ENCODE measurements around the gene ADIRF.
"Not testable (repeated sequence)": the region's sequence is repeated elsewhere in the genome, so short reads cannot be mapped to it uniquely, and the experiment has no call there.

The ADIRF gene

DNA sequence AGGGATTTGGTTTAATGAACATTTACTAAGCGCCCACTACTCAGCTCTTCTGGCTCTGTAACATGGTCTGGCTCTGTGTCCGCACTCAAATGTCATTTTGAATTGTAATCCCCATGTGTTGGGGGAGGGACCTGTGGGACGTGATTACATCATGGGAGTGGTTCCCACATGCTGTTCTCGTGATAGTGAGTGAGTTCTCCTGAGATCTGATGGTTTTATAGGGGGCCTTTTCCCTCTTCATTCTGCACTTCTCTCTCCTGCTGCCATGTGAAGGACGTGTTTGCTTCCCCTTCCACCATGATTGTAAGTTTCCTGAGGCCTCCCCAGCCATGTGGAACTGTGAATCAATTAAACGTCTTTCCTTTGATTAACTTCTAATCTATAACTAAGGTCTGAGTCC lies 12.7 kb downstream of the ADIRF start:
- not testable (repeated sequence) for DNase-seq

DNA sequence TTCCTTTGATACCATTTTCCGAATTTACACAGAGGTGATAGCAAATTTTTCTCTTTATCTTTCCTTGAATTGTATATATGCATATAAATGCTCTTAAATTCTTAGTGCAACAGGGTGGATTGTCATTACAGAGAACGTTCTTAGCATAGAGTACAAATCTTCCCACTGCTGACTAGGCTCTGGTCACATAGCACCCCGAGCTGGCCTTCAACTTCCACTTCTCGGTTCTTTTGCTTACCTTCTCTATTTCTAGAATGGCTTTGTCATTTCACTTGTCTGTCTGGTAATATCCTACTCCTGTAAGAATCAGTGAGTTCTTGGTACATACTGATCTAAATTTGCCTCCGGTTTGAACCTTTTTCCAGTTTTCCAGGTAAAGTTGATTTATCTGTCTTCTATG lies 13.4 kb downstream of the ADIRF start:
- DNase-seq: no peak

DNA sequence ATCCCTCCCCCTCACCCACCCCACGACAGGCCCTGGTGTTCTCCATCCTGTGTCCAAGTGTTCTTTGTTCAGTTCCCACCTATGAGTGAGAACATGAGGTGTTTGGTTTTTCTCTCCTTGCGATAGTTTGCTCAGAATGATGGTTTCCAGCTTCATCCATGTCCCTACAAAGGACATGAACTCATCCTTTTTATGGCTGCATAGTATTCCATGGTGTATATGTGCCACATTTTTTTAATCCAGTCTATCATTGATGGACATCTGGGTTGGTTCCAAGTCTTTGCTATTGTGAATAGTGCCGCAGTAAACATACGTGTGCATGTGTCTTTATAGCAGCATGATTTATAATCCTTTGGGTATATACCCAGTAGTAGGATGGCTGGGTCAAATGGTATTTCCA lies 16.2 kb downstream of the ADIRF start:
- not testable (repeated sequence) for DNase-seq

DNA sequence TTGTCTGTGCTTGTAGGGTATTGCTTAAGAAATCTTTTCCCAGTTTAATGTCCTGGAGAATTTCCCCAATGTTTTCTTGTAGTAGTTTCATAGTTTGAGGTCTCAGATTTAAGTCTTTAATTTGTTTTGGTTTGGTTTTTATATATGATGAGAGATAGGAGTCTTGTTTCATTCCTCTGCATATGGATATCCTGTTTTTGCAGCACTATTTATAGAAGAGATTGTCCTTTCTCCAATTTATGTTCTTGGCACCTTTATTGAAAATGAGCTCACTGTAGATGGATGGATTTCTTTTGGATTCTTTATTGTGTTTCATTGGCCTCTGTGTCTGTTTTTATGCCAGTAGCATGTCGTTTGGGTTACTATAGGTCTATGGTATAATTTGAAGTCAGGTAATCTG lies 20.2 kb downstream of the ADIRF start:
- DNase-seq: no peak

DNA sequence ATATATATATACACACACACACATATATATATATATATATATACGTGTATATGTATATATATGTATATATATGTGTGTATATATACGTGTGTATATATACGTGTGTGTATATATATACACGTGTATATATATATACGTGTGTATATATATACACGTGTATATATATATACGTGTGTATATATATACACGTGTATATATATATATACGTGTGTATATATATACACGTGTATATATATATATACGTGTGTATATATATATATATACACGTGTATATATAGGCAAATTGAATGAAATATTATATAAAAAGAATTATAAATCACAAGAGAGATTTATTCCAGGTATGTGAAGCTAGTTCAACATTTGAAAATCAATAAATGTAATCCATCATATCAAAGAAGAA lies 23.1 kb downstream of the ADIRF start:
- DNase-seq: not testable (repeated sequence)

DNA sequence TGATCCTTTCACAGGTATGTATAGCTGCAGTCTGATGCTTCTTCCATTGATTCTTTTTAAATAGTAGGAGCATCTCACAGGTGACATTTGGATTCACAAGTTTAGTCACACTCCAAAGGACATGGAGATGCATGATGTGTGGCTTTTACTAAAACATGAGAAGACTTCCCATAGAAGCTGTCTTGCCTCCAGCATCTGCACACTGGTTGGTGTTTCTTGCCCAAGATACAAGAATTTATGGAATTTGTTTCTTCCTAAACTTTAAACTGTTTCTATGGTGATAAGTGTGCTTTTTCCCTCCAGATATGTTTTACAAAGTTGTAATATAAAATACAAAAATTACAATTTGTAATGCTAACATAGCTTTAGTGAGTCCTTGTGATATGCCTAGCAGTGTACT lies 24.2 kb downstream of the ADIRF start:
- DNase-seq: no peak

DNA sequence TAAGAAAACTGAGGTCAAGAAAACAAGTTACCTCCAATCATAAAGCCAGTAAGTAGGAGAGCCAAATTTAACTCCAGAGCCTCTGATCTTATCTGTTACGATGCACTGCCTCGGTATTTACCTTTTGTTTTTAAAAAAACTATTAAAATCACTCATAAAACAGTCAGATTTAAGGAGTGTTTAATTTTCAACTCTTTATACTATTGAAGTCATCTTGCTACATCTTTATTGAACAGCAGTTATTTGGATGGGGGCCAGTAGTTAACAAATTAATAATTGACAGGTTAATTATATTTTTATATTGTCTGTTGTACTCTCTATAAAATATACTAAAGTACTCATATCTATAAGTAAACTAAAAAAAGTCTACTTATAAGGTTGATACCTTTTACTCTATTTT lies 24.6 kb downstream of the ADIRF start:
- DNase-seq: no peak

DNA sequence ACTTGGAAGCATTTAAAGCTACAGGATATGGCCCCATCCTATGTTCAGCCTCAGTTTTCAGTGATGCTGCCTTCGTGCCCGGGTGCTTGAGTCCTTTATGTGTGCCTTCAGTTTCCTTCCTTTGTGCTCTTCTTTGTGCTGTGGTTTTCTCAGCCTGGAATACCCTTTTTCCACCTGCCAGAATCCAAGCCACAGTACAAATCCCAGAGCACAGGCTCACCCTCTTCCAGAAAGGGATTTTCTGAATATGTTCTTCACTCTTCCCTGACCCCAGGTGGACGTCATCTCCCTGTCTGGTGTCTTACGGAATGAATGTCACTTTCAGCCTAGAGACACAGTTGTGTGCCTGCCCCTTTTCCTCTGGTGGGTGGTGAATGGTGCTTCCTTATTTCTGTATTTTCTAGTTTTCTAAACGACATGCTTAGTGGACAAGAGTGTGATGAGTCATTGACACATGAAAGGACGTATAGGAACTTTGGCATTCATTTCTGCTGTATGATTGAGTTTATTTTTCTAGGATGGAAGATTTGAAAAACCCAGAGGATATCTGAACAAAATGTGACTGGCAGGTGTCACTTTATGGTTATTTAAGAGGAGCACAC lies 31.6 kb downstream of the ADIRF start:
- not testable (repeated sequence) for DNase-seq

DNA sequence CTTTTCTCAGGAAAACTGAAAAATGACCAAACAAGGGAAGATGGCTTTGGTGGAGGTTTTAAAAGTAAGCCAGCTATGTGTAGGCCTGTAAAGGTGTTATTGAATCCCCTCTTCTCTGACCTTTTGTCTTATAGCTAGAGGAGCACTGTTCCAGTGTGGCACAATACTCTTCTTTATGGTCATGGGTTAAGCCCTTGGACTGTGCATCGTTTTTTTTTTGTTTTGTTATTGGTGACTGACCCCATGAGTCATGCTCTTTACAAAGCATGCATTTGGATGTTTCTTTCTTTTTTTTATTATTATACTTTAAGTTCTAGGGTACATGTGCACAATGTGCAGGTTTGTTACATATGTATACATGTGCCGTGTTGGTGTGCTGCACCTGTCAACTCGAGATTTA lies 32.2 kb downstream of the ADIRF start:
- DNase-seq: no peak

DNA sequence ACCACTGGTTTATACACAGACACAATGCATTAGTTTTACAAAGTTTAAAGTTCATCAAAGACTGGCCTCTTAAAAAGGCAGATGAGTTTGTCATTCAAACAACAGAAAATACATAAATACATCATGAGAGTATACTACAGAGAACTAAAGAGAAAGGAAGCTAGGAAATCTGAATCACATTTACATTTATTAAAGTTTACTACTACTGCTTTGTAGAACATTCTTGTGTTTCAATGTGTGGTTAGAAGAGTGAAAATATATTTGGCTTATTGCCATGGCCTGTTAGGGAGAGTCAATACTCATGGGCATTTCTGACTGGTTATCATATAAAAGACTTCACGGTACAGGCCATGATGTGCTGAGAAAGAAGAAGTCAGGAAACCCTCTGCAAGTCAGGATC lies 38.8 kb downstream of the ADIRF start:
- not testable (repeated sequence) for DNase-seq

DNA sequence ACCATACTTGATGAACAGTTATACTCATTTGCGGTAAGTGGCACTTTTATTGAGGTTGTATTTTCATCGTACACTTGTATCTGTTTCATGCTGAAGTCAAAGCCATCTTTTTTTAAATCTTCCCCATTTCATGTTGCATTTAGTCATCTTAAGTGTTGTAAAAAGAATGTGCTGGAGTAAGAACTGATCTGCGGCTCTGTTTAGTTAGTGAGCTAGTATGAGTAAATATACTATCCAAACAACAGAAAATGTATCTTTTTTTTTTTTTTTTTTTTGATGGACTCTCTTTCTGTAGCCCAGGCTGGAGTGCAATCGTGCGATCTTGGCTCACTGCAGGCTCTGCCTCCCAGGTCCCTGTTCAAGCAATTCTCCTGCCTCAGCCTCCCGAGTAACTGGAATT lies 39.4 kb downstream of the ADIRF start:
- DNase-seq: not testable (repeated sequence)

DNA sequence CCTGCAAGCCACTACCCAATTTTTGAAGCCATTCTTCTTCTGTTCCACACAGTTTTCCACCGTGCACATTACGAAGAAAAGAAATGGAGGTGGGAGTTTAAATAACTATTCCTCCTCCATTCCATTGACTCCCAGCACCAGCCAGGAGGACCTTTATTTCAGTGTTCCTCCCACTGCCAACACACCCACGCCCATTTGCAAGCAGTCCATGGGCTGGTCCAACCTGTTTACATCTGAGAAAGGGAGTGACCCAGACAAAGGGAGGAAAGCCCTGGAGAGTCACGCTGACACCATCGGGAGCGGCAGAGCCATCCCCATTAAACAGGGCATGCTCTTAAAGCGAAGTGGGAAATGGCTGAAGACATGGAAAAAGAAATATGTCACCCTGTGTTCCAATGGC lies 40.0 kb downstream of the ADIRF start:
- not testable (repeated sequence) for DNase-seq

DNA sequence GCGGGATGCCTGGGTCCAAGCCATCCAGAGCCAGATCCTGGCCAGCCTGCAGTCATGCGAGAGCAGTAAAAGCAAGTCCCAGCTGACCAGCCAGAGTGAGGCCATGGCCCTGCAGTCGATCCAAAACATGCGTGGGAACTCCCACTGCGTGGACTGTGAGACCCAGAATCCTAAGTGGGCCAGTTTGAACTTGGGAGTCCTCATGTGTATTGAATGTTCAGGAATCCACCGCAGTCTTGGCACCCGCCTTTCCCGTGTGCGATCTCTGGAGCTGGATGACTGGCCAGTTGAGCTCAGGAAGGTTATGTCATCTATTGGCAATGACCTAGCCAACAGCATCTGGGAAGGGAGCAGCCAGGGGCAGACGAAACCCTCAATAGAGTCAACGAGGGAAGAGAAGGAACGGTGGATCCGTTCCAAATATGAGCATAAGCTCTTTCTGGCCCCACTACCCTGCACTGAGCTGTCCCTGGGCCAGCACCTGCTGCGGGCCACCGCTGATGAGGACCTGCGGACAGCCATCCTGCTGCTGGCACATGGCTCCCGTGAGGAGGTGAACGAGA lies 40.9 kb downstream of the ADIRF start:
- not testable (repeated sequence) for DNase-seq

DNA sequence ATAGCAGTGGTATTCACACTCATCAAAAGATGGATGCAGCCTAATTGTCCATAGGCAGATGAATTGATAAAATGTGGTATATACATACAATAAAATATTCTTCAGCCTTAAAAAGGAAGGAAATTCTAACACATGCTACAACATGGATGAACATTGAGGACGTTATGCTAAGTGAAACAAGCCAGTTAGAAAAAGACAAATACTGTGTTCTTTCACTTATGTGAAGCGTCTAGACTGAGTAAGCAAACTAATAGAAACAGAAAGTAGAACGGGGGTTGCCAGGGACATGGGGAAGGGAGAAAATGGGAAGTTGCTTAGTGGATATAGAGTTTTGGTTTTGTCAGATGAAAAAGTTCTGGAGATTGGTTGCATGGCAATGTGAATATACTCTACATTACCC lies 45.2 kb downstream of the ADIRF start:
- DNase-seq: not testable (repeated sequence)

DNA sequence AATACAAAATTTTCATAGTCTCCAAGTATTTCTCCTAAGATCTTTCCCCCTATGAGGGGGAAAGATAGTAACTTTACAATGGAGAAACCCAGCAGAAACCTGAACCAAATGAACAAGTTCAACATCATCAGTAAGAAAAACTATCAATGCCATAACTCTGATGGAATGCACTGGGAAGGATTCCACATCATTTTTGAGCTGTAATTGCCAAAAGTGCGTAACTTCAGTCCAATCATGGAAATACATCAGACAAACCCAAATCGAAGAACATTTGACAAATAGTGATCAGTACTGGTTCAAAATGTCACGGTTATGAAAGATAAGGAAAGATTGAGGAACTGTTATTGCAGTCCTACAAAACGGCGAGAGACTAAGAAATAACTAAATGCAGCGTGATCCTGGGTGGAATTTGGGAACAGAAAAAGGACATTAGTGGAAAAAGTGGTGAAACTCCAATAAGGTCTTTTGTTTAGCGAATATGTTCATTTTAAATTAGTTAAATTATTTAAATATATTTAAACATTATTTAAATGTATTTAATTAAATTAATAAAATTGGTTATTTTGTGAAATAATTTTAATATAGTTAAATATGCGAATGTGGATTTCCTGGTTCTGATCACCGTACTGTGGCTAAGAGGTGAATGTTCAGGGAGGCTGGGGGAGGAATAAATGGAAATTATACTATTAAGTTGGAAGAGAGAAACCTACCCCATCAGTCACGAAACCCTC lies 46.9 kb downstream of the ADIRF start:
- not testable (repeated sequence) for DNase-seq

DNA sequence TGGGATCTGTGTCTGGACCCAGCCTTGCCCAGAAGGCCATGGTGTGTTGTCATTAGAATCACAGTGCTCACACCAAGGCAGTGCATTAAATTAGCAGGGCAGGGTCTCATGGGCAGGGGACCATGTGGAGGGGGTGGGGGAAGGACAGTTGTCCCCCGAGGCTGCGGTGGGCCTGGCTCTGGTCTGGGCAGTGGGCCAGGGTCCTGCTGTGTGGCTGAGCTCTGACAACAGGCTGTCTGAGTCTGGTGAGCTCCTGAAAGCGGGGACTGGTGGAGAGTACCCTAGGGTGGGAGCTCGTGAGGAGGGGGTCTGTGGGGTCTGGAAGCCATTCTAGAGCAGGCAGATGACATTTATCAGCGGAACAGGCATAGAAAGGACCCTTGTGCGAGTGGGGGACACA lies 49.8 kb downstream of the ADIRF start:
- not testable (repeated sequence) for DNase-seq

DNA sequence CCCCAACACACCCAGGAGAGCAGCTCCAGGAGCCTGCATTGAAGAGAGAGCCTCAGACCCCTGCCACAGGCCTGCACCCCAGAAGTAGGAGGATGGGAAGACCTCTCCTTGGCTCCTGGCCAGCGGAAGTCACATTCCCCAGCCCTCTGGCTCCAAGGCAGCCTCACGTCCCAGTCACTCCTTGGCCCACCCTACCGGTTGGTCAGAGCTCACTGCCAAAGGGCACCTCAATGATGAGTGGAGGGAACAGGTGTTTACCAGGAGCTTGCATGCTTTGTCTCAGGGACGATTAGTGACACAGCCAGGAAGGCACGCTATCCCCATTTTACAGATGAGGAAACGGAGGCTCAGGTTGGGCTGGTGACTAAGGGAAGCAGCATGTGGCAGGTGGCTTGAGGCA lies 50.8 kb downstream of the ADIRF start:
- not testable (repeated sequence) for DNase-seq

DNA sequence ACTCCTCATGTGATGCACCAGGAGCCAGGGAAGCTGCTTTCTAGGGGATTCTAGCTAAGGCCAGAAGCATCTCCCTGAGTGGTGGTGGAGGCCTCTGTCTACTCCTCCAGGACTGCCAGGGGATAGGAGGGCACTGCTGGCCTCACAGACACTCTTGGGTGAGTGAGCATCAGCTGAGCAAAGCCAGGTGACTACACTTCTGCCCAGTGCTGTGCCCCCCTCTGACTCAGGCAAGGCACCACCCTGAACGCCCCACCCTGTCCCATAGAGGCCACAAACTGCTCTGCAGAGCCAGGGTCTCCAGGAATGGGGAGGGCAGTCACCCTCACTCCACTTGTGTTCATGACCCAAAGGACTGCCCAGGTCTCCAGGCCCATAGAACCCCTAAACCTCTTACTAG lies 51.2 kb downstream of the ADIRF start:
- not testable (repeated sequence) for DNase-seq

DNA sequence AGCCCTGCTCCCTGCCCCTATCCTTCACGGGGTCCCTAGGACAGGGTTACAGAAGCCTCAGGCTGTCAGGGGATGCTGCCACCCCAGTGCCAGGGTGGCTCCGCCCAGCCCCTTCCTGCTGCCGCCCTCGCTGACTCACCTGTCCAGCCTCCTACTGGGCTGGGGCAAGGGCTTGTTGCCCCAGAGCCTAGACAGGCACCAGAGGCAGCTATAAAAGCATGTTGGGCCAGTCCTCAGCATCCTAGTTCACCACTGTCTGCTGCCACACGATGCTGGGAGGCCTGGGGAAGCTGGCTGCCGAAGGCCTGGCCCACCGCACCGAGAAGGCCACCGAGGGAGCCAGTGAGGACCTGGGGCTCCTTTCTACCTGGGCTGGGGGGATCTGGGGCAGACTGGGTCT lies 51.8 kb downstream of the ADIRF start, which contains the start of gene FAM25A:
Gene FAM25A, plus strand, starts transcription at position 239 of the 400 bp plus-strand sequence. Its CDS starts 31 bp downstream, at position 270.
- DNase-seq: not testable (repeated sequence)
